ENCODE measurements around the gene ADSS1. TPM values are rescaled to one million over a fixed set of nuclear protein-coding genes. Genes with fewer than 3 reads are reported as not detected.

The ADSS1 gene
- total RNA-seq, 1 experiment from 2014 or later = 10.0 TPM

- Mint-ChIP-seq H3K27ac (no peak overlapping the region), H3K36me3 (no peaks in the 10 kb centered on the region), H3K4me3 (no peak overlapping the region), H3K4me1 (no peaks in the 10 kb centered on the region), H3K9me3 (no peaks in the 10 kb centered on the region), H3K27me3 (ENCODE audit: low read depth) (no peaks in the 10 kb centered on the region)
- ATAC-seq (no peak), DNase-seq (ENCODE audit: low spot score) (no peak)
- POLR2A ChIA-PET = no interaction called here
- CTCF ChIA-PET = interaction anchor here (1.2 to 6.1 kb wide), 2 partner anchors 12 to 14 kb away, joined by 4 to 55 read pairs; no protein-coding TSS in a partner anchor
- no peak for TF ChIP-seq ZNF423 (CRISPR knock-in tag; IDR thresholded peaks at IDR 0.05)
- no peak for TF ChIP-seq ERG (CRISPR knock-in tag; IDR thresholded peaks at IDR 0.05)
- no peak for TF ChIP-seq TCF7 (CRISPR knock-in tag; IDR thresholded peaks at IDR 0.05; ENCODE audit: low read depth)
- no peak for TF ChIP-seq ARID4B (CRISPR knock-in tag; IDR thresholded peaks at IDR 0.05; ENCODE audit: borderline replicate concordance)
- no peak for TF ChIP-seq JUN (CRISPR knock-in tag; IDR thresholded peaks at IDR 0.05)
- TF ChIP-seq CREM (CRISPR knock-in tag; IDR thresholded peaks at IDR 0.05) = no peak
- no peak for TF ChIP-seq NR3C1 (CRISPR knock-in tag; conservative IDR thresholded peaks at IDR 0.05; ENCODE audit: low read depth)
- no peak for TF ChIP-seq TP53 (CRISPR knock-in tag; IDR thresholded peaks at IDR 0.05)
- no peak for TF ChIP-seq HMGXB4 (CRISPR knock-in tag; IDR thresholded peaks at IDR 0.05)
- no peak for TF ChIP-seq ATF2 (CRISPR knock-in tag; IDR thresholded peaks at IDR 0.05; ENCODE audit: borderline replicate concordance, low read depth)
- no peak for TF ChIP-seq FOXP4 (CRISPR knock-in tag; IDR thresholded peaks at IDR 0.05)
- no peak for TF ChIP-seq E2F1 (CRISPR knock-in tag; IDR thresholded peaks at IDR 0.05)
- no peak for TF ChIP-seq TEAD4 (CRISPR knock-in tag; IDR thresholded peaks at IDR 0.05)
- no peak for TF ChIP-seq GABPB1 (CRISPR knock-in tag; IDR thresholded peaks at IDR 0.05)
- TF ChIP-seq MAX (CRISPR knock-in tag; IDR thresholded peaks at IDR 0.05) = no peak
- TF ChIP-seq ZNF671 (CRISPR knock-in tag; IDR thresholded peaks at IDR 0.05) = no peak
- TF ChIP-seq ESRRA (CRISPR knock-in tag; IDR thresholded peaks at IDR 0.05; ENCODE audit: borderline replicate concordance) = no peak
These were observed 58.2 kb downstream of the ADSS1 start for GRCh38 chr14:104782086-104782807.
